ENCODE measurements around the gene TMEM87B. TPM values are rescaled to one million over a fixed set of nuclear protein-coding genes. Genes with fewer than 3 reads are reported as not detected.

Gene TMEM87B
- total RNA-seq, 4 donors from 2014 or later, result 18.6 to 24.6 (median 22.6) TPM

DNA sequence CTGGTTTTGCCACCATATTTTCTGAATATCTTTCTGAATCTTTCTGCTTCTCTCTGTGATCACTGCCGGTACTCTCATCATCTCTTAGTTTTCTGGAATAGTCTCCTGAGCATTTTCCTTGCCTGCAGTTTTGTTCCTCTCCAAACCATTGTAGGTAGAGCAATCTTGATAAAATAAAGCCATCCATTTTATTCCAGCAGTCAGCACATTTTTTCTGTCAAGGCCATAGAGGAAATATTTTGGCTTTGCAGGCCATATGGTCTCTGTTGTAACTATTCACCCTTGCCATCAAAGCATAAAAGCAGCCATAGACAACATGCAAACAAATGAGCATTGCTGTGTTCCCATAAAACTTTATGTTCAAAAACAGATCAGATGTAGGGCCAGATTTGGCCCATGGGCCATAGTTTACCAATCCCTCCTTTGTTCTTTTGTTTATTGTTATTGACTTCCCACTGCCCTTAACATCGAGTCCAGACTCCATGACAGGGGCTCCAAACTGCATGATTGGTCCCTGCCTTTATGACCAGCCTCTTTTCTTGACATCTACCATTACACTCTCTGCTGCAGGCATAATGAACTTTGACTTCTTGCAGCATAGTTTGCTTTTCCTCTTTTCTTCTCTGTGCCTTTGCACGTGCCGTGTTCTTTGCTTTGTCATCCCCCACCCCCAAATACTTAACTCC, 29.8 kb downstream of the TMEM87B start:
- TF ChIP-seq CTCF (IDR thresholded peaks at IDR 0.05), result no peak
- DNase-seq (ENCODE audit: low spot score) (no peak), ATAC-seq (ENCODE audit: low FRiP score) (no peak)

DNA sequence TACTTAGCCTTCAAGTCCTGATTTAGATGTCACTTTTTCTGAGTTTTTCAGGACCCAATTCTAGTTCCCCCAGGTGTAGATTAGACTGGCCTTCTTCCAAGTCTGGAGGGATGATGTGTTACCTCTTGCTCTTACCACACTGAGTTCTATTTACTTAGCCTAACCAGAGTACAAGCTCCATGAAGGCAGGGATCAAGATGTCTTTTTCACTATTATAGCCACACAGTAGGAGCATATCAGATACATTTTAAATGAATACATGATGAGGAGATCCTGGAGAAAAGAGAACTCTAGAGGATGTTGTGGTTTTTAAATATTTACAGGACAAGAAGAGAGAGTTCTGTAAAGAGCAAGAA, 30.3 kb downstream of the TMEM87B start:
- DNase-seq (ENCODE audit: low spot score), result no peak
- TF ChIP-seq CTCF (IDR thresholded peaks at IDR 0.05), result no peak
- ATAC-seq (ENCODE audit: low FRiP score), result no peak

GRCh38 chr2:112085916-112086669, 31.0 kb downstream of the TMEM87B start:
- peak; percentile 70 for ATAC-seq (ENCODE audit: low FRiP score)
- TF ChIP-seq CTCF (IDR thresholded peaks at IDR 0.05), result no peak
- no peak for DNase-seq (ENCODE audit: low spot score)

DNA sequence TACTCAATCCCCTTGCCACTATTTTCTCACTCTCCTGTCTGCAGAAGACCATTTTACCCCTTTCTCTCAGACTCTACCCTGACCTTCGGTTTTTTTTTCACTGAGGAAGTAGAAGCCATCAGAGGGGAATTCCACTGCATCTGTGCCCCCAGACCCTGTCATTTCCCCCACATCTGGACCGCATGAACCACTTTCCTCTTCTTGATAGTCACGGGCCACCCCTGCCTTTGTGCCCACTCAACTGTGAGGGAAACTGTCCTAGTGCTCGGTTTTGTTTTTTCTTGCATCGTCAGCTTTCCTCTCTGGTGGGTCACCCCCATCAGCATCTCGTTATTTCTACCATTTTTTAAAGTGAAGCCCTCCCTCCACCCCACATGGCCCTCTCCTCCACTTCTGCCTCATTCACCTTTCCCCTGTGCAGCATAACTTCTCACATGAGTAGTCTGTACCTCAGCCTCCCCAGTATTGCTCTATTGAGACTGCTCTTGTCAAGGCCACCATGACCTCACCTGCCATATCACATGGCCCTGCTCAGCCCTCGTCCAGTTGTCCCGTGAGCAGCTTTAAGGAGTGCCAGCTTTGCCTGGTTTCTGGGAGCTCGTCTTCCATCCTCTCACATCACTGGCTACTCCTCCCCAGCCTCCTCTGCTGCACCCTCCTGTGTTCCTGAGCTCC, 32.4 kb downstream of the TMEM87B start:
- ATAC-seq (ENCODE audit: low FRiP score) (no peak), DNase-seq (ENCODE audit: low spot score) (no peak)
- no peak for TF ChIP-seq CTCF (IDR thresholded peaks at IDR 0.05)

DNA sequence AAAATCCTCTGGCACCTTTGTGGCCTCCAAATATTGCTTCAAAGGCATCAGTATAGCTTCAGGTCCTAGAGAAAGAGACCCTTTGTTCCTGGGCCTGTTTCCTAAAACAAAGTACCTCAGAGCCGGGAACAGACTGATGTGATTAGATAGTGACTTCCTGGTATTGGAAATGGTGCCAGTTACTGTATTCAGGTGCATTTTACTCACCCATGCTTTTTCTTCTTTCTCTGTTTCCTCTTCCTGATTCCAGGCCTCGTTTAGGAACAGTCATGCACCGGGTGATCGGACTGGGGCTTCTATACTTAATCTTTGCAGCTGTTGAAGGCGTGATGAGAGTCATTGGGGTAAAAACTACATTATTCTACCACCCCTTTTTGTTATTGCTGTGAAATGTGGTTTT, 34.3 kb downstream of the TMEM87B start:
- TF ChIP-seq CTCF (IDR thresholded peaks at IDR 0.05), result no peak
- DNase-seq (ENCODE audit: low spot score), result no peak

DNA sequence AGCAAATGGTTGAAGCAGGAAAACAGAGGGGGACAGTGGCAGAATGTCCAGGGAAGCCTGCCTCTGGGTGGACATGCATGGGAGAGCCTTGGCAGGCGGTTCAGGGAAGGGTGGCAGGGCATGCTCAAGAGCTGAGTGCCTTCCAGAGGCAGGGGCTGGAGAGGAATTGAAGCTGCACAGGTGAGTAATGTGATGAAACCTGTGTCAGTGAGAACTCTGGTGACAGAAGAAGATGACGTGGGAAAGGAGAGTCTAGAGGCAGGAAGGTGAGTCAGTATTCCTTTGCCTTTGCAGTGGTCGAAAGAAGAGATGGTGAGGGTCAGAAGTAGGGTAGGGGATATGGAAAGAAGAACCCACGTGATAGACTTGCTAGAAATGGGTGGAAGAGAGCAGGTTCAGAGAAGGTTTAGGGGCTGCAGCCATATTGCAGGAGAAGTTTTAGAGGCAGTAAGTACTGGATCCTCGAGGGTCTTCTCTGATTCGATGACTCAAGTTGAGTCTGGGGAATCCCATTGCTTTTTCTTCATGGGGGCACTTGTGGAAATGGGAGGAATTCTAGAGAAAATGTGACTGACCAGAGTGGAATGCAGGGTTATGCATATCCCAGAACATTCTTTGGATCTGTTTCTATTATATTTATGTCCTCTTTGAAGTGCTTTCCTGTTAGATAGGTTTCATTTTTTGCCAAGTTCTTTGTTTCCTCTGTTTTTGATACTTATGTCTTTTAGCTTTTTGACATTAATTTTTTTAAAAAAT, 37.4 kb downstream of the TMEM87B start:
- ATAC-seq (ENCODE audit: low FRiP score), result peak; percentile 74
- TF ChIP-seq CTCF (IDR thresholded peaks at IDR 0.05), result no peak
- no peak for DNase-seq (ENCODE audit: low spot score)

More for the DNA sequence above, 34.3 kb downstream of the TMEM87B start:
- ATAC-seq (ENCODE audit: low FRiP score), result no peak

Measured in omental fat pad (tissue), 4 donors.